ENCODE data around the gene TMEM82.
"Not testable (repeated sequence)": the region's sequence is repeated elsewhere in the genome, so short reads cannot be mapped to it uniquely, and the experiment has no call there.

The TMEM82 gene

GRCh38 chr1:15742339-15742801 lies at the start of gene TMEM82:
Gene TMEM82, plus strand, starts transcription at chr1:15742499. Its CDS starts 61 bp downstream, at chr1:15742560.
- no peak for DNase-seq

- DNase-seq: peak; percentile 42
Observed at GRCh38 chr1:15693371-15693770, 48.9 kb upstream of the TMEM82 start.

- DNase-seq: no peak
Observed at GRCh38 chr1:15696956-15697521, 45.3 kb upstream of the TMEM82 start.

- no peak for DNase-seq
Observed at GRCh38 chr1:15698201-15698600, 44.1 kb upstream of the TMEM82 start.

- DNase-seq: not testable (repeated sequence)
Observed at GRCh38 chr1:15699321-15699720, 43.0 kb upstream of the TMEM82 start.

GRCh38 chr1:15700508-15700907 lies 41.8 kb upstream of the TMEM82 start:
- DNase-seq: no peak

GRCh38 chr1:15701784-15702183 lies 40.5 kb upstream of the TMEM82 start:
- DNase-seq: no peak

- DNase-seq: no peak
Observed at GRCh38 chr1:15702722-15703550, 39.4 kb upstream of the TMEM82 start.

- peak; percentile 54 for DNase-seq
Observed at GRCh38 chr1:15703562-15703961, 38.7 kb upstream of the TMEM82 start.

GRCh38 chr1:15704526-15705183 lies 37.6 kb upstream of the TMEM82 start:
- no peak for DNase-seq

GRCh38 chr1:15705184-15705566 lies 37.1 kb upstream of the TMEM82 start:
- DNase-seq: no peak

GRCh38 chr1:15706751-15707150 lies 35.5 kb upstream of the TMEM82 start:
- no peak for DNase-seq

- no peak for DNase-seq
Observed at GRCh38 chr1:15707239-15707925, 34.9 kb upstream of the TMEM82 start.

- DNase-seq: no peak
Observed at GRCh38 chr1:15708486-15709137, 33.7 kb upstream of the TMEM82 start.

- DNase-seq: no peak
Observed at GRCh38 chr1:15709226-15709625, 33.1 kb upstream of the TMEM82 start.

GRCh38 chr1:15712168-15712567 lies 30.1 kb upstream of the TMEM82 start:
- DNase-seq: no peak

GRCh38 chr1:15714406-15715136 lies 27.7 kb upstream of the TMEM82 start:
- DNase-seq: no peak

GRCh38 chr1:15717418-15718125 lies 24.7 kb upstream of the TMEM82 start:
- DNase-seq: no peak

- no peak for DNase-seq
Observed at GRCh38 chr1:15718199-15718601, 24.1 kb upstream of the TMEM82 start.

- no peak for DNase-seq
Observed at GRCh38 chr1:15719381-15720120, 22.7 kb upstream of the TMEM82 start.

GRCh38 chr1:15720861-15721260 lies 21.4 kb upstream of the TMEM82 start:
- DNase-seq: no peak
